Heart left ventricle (tissue), 13 donors: ENCODE results near the gene IL1RN.

Experiments
- CTCF ChIP-seq, 12 donors: fragments of 200-600 bp; sonication (generic) in 4 of 12; IDR thresholded peaks; one replicate each; pipeline versions ENCODE4 v1.5.0 to v1.8.0; 2018 to 2022; ENCODE audit warnings: antibody characterized with exemption in 12 of 12, mild to moderate bottlenecking in 5 of 12
- POLR2A ChIP-seq, 2 donors: fragments of 450-650 bp; IDR thresholded peaks; one replicate each; pipeline ENCODE4 v1.6.1; 2017; ENCODE audit warnings: antibody characterized with exemption in 2 of 2, mild to moderate bottlenecking in 2 of 2, moderate library complexity in 2 of 2
- donor health status: ischemic (EF 13 %, LVEDD 7.1; RV severe dilation, severe dysfunction).
- donor health status: DM: no; HTN: yes; CAD: no.
- donor health status: DM: no; HTN: no; CAD: no.
- donor health status: ischemic (EF 25% LVEDD 6.9; RV normal size, moderate dysfunction).
- donor health status: ischemic (EF 25% LVEDD 5.7; RV mildly dilated, moderate dysfunction).
- donor health status: ischemic (EF 35%, LVEDD 5.7; RV mildly dilated, moderate dysfunction).
- donor health status: nonischemic (EF 11% LVEDD 7.7; RV severe dilation, severe dysfunction).
- donor health status: DM: yes; HTN: yes; CAD: no.
- donor health status: PGD.
- donor health status: ischemic (EF 29% LVEDD 5.4; RV normal size, mild dysfunction).
- donor health status: nonischemic (EF 23%, LVEDD 6.1; RV moderate dilation, normal function).

DNA sequence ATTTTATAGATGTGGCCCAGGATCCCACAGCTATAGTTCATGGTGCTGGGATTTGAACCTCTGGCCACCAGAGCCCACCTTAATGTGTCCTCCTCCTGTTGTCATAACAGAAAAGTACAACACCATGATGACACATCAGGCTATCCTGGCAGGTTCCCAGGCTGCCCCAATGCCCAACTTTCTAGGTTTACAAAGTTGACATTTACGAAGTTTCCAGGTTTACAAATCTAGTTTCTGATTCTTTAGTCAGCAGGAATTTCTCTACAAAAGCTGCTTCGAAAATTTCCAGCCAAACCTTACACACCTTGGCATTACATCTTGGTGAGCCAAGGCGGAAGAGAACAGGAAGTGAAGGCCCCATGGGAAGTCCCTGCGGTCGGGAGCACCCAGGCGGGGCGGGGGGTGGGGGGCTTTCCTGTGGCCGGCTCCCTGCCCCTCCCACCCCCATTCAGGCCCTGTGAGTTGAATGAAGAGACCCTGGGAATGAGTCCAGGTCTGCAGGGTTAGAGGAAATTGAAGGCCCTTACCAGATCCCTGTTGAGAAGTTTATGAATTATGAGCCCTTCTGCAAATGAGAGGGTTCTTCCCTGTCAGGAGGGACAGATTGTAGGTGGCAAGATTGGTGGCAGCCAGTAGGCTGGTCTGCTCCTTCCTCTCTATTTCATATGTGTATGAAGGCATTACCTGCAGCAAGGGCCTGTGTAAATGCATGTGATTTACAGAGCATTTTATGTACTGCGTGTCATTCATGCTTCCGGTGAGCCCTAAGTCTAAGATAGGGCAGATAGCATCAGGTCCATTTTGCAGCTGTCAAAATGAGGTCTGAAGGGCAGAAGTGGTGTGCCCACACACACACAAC is 11.1 kb upstream of the IL1RN start:
- no peak for TF ChIP-seq CTCF (IDR thresholded peaks at IDR 0.05)
- TF ChIP-seq POLR2A (IDR thresholded peaks at IDR 0.05), result no peak
